ENCODE data around the gene OPHN1. TPM values are rescaled to one million over a fixed set of nuclear protein-coding genes. Genes with fewer than 3 reads are reported as not detected.

Gene OPHN1
- total RNA-seq, 1 experiment from 2014 or later: 4.0 TPM

DNA sequence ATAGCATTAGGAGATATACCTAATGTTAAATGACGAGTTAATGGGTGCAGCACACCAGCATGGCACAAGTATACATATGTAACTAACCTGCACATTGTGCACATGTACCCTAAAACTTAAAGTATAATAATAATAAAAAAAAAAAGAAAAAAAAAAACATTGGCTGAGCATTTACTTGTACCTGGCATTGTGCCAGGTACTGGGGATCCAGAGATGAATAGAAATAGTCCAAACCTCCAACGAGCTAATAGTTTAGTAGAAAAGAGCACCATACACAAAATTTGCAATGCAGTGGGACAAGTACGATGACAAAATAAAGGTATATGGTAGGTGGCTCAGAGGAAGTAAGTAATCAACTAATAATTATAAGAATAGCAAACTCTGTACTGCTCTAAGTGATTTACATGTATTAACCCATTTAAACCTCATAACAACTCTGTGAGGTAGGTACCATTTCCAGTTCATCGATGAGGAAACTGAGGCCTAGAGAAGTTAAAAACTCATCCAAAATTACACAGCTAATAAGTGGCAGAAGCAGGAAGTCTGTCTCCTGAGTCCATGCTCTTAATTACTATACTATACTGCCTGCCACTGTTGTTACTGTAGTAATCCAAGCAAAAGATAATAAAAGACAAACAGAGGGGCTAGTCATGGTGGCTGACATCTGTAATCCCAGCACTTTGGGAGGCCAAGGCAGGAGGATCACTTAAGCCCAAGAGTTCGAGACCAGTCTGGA, 319.3 kb downstream of the OPHN1 start:
- intact Hi-C loops (cut with micrococcal nuclease): no loop called here
- TF ChIP-seq, protein P1, sequence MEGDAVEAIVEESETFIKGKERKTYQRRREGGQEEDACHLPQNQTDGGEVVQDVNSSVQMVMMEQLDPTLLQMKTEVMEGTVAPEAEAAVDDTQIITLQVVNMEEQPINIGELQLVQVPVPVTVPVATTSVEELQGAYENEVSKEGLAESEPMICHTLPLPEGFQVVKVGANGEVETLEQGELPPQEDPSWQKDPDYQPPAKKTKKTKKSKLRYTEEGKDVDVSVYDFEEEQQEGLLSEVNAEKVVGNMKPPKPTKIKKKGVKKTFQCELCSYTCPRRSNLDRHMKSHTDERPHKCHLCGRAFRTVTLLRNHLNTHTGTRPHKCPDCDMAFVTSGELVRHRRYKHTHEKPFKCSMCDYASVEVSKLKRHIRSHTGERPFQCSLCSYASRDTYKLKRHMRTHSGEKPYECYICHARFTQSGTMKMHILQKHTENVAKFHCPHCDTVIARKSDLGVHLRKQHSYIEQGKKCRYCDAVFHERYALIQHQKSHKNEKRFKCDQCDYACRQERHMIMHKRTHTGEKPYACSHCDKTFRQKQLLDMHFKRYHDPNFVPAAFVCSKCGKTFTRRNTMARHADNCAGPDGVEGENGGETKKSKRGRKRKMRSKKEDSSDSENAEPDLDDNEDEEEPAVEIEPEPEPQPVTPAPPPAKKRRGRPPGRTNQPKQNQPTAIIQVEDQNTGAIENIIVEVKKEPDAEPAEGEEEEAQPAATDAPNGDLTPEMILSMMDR (IDR thresholded peaks at IDR 0.05; ENCODE audit: unreplicated experiment): no peak
- no TSS peak for BruUV-seq (replicated peaks)
- ChIA-PET POLR2A (interaction anchor here (0.8 to 1.2 kb wide), 2 partner anchors 11 to 17 kb away, joined by 3 read pairs; no protein-coding TSS in a partner anchor), CTCF (interaction anchor here (0.6 kb wide), 1 partner anchor 14 kb away, joined by 4 read pairs; no protein-coding TSS in a partner anchor)
- no peak overlapping the region for H3K4me3 Mint-ChIP-seq (ENCODE audit: unreplicated experiment)
- DNase-seq (ENCODE audit: unreplicated experiment): no peak
- no peaks in the 10 kb centered on the region for H3K27me3 Mint-ChIP-seq (ENCODE audit: insufficient read depth, unreplicated experiment)
- H3K27ac Mint-ChIP-seq (ENCODE audit: low read depth, unreplicated experiment): no peak overlapping the region
- peaks cover 6% of the 10 kb centered on the region for H3K4me1 Mint-ChIP-seq (ENCODE audit: insufficient read depth, unreplicated experiment)
- no peaks in the 10 kb centered on the region for H3K36me3 Mint-ChIP-seq (ENCODE audit: insufficient read depth, unreplicated experiment)
- H3K9me3 Mint-ChIP-seq (ENCODE audit: unreplicated experiment): no peaks in the 10 kb centered on the region

DNA sequence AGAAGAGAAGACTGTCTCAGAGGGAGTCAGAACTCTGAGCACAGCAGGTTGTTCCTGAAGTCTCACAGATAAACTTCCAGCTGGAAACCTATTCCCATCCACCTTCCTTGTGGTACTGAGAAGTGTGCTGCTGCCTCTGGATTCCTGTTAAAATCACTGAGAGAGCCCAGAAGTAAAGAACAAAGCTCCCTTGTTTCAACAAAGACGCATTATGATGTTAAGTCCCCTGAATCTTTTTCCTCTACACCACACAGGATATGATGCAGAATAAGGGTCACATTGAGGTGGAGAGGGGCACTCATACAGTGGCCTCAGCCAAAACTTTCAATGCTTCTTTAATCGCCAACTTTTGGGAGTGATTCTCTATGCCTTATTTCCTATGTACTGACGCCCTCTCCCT, 321.0 kb downstream of the OPHN1 start:
- intact Hi-C loops (cut with micrococcal nuclease): no loop called here
- CTCF ChIA-PET: no interaction called here
- peaks cover 6% of the 10 kb centered on the region for H3K4me1 Mint-ChIP-seq (ENCODE audit: insufficient read depth, unreplicated experiment)
- H3K27me3 Mint-ChIP-seq (ENCODE audit: insufficient read depth, unreplicated experiment): no peaks in the 10 kb centered on the region
- H3K27ac Mint-ChIP-seq (ENCODE audit: low read depth, unreplicated experiment): no peak overlapping the region
- BruUV-seq (replicated peaks): no TSS peak
- no peaks in the 10 kb centered on the region for H3K9me3 Mint-ChIP-seq (ENCODE audit: unreplicated experiment)
- POLR2A ChIA-PET: no interaction called here
- DNase-seq (ENCODE audit: unreplicated experiment): no peak
- H3K4me3 Mint-ChIP-seq (ENCODE audit: unreplicated experiment): no peak overlapping the region
- H3K36me3 Mint-ChIP-seq (ENCODE audit: insufficient read depth, unreplicated experiment): no peaks in the 10 kb centered on the region
- TF ChIP-seq, protein P1 (IDR thresholded peaks at IDR 0.05; ENCODE audit: unreplicated experiment): no peak

DNA sequence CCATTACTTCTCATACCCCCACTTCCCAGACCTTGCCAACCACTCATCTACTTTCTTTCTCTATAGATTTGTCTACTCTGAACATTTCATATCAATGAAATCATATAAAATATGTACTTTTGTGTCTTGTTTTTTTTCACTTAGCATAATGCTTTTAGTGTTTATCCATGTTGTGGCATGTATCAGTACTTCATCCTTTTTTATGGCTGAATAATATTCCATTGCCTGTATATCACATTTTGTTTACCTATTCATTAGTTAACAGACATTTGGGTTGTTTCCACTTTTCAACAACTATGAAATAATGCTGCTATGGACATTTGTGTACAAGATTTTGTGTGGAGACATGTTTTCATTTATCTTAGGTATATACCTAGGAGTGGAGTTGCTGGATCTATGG, 324.1 kb downstream of the OPHN1 start:
- no peak for DNase-seq (ENCODE audit: unreplicated experiment)
- intact Hi-C loops (cut with micrococcal nuclease): no loop called here

DNA sequence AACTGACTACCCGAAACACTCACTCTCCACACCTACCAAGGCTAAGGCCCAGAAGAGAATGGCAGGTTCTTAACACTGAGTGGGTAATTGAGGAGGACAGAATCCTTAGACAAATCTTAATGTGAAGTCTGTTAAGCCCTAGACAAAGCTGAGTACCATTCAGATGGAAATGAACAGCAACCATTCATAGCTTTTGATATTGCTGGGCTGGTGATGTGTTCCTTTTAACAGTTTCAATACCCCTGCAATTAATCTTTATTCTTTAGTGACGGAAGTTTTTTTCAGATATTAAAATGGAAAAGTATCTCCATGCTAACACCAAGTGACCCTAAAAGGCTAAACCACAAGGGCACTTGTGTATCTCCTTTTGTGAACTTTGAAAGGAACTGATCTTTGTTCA, 334.9 kb downstream of the OPHN1 start:
- POLR2A ChIA-PET: no interaction called here
- H3K9me3 Mint-ChIP-seq (ENCODE audit: unreplicated experiment): peaks cover 11% of the 10 kb centered on the region

More for the DNA sequence above, 324.1 kb downstream of the OPHN1 start:
- ChIA-PET POLR2A (no interaction called here), CTCF (no interaction called here)
- no peaks in the 10 kb centered on the region for H3K9me3 Mint-ChIP-seq (ENCODE audit: unreplicated experiment)
- TF ChIP-seq, protein P1 (IDR thresholded peaks at IDR 0.05; ENCODE audit: unreplicated experiment): no peak
- no peaks in the 10 kb centered on the region for H3K27me3 Mint-ChIP-seq (ENCODE audit: insufficient read depth, unreplicated experiment)
- H3K27ac Mint-ChIP-seq (ENCODE audit: low read depth, unreplicated experiment): no peak overlapping the region
- no TSS peak for BruUV-seq (replicated peaks)
- no peaks in the 10 kb centered on the region for H3K4me1 Mint-ChIP-seq (ENCODE audit: insufficient read depth, unreplicated experiment)
- no peaks in the 10 kb centered on the region for H3K36me3 Mint-ChIP-seq (ENCODE audit: insufficient read depth, unreplicated experiment)
- H3K4me3 Mint-ChIP-seq (ENCODE audit: unreplicated experiment): no peak overlapping the region

More for the DNA sequence above, 334.9 kb downstream of the OPHN1 start:
- TF ChIP-seq, protein P1 (IDR thresholded peaks at IDR 0.05; ENCODE audit: unreplicated experiment): no peak
- Mint-ChIP-seq H3K4me1 (ENCODE audit: insufficient read depth, unreplicated experiment) (no peaks in the 10 kb centered on the region), H3K36me3 (ENCODE audit: insufficient read depth, unreplicated experiment) (no peaks in the 10 kb centered on the region), H3K27me3 (ENCODE audit: insufficient read depth, unreplicated experiment) (no peaks in the 10 kb centered on the region), H3K27ac (ENCODE audit: low read depth, unreplicated experiment) (no peak overlapping the region), H3K4me3 (ENCODE audit: unreplicated experiment) (no peak overlapping the region)
- BruUV-seq (replicated peaks): no TSS peak
- intact Hi-C loops (cut with micrococcal nuclease): no loop called here
- CTCF ChIA-PET: interaction anchor here (0.8 kb wide), 1 partner anchor 51 kb away, joined by 3 read pairs; no protein-coding TSS in a partner anchor
- DNase-seq (ENCODE audit: unreplicated experiment): no peak
